Mammary epithelial cell (primary cell): ENCODE data around the gene CTDSPL.

ENCODE experiments used
- EZH2 ChIP-seq: IDR thresholded peaks from 2 replicates; pipeline ENCODE4 v1.6.1; 2012; ENCODE audit warnings: low read length, inconsistent platforms, borderline replicate concordance
- TF ChIP-seq, protein P1 (sequence below), 2 donors: IDR thresholded peaks in 1 of 2; conservative IDR thresholded peaks in 1 of 2; 2 replicates each; pipeline ENCODE4 v1.5.1; 2011 to 2012; ENCODE audit warnings: inconsistent platforms in 2 of 2, low read length in 2 of 2, mild to moderate bottlenecking in 2 of 2, control low read depth in 1 of 2, low read depth in 1 of 2; ENCODE audit not compliant: insufficient read depth in 1 of 2; ENCODE audit errors: extremely low read depth in 1 of 2

DNA sequence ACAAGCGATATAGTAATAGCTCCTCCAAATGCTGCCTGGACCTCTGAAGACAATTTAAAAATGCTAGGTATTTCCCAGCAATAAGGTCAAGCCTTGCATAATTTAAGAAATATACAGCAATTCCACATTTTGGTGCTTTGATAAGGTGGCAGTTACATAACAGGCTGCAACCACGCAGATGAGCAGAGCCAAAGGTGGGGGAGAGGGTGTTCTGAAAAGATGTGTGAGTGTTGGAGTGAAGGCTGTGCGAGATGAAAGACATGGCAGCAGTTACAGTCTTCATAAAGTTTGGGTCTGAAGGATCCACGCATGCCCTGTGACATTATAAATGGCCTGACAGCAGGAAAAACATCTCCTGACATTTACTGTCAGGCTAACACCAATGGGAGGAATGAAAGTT lies 26.1 kb downstream of the CTDSPL start:
- TF ChIP-seq, protein P1, sequence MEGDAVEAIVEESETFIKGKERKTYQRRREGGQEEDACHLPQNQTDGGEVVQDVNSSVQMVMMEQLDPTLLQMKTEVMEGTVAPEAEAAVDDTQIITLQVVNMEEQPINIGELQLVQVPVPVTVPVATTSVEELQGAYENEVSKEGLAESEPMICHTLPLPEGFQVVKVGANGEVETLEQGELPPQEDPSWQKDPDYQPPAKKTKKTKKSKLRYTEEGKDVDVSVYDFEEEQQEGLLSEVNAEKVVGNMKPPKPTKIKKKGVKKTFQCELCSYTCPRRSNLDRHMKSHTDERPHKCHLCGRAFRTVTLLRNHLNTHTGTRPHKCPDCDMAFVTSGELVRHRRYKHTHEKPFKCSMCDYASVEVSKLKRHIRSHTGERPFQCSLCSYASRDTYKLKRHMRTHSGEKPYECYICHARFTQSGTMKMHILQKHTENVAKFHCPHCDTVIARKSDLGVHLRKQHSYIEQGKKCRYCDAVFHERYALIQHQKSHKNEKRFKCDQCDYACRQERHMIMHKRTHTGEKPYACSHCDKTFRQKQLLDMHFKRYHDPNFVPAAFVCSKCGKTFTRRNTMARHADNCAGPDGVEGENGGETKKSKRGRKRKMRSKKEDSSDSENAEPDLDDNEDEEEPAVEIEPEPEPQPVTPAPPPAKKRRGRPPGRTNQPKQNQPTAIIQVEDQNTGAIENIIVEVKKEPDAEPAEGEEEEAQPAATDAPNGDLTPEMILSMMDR (conservative IDR thresholded peaks at IDR 0.05 in 1 of 2, IDR thresholded peaks at IDR 0.05 in 1 of 2; ENCODE audit: extremely low read depth in 1 of 2, insufficient read depth in 1 of 2, low read depth in 1 of 2, low read length in 2 of 2) = no peak
- TF ChIP-seq EZH2 = no peak
